Superior temporal gyrus (tissue), 1 donor: ENCODE measurements around the gene DSG4.

ENCODE experiments used
- DNase-seq: peaks from one replicate; pipeline ENCODE4 v3.0.0-alpha.2; 2016; ENCODE audit errors: extremely low spot score

Gene DSG4

DNA sequence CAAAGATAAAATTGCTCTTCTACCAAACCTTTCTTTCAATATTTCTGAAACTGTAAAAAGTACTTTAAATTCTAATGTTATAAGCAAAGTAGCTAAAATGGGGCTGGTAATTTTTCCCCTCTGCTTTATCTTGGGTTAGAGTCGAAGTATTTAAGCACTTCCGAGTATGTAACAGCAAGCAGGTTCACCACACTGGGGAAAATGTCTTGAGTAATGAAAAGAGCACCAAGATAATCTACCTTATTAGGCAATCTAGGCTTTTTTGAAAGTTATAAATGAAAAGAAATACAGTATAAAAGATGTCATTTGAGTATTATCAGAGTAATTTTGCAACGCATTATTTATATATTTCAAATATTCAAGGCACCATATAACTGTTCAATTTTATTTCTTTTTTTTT is 70.3 kb downstream of the DSG4 start:
- no peak for DNase-seq

DNA sequence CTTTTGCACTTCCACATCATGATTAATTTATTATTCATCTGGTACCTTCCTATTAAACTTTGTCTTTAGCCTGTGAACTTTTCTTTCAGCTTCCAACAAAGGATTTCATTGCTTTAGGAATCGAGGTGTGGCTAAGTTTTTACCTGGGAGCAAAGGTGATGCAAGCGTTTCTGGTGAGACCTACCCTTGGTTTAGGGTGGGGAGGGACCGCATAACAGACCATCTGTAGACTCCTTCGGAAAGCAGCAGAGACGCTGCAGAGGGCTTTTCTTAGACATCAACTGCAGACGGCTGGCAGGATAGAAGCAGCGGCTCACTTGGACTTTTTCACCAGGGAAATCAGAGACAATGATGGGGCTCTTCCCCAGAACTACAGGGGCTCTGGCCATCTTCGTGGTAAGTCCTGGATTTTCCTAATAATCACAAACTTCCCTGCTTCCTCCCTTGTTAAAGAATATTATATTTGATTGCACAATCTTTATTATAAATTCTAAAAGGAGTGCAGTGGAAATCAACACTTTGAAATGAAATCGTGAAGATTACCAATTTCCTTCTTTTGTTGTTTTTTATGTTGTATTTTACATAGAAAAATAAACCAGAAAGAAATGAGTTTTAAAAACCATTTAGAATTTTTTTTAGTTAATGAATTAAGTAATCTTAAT is 71.1 kb downstream of the DSG4 start, which contains the start of gene DSG3:
DSG3 (plus strand) TSS at position 212 of the 662 bp plus-strand sequence; CDS start at position 349, 137 bp downstream.
- DNase-seq = no peak

DNA sequence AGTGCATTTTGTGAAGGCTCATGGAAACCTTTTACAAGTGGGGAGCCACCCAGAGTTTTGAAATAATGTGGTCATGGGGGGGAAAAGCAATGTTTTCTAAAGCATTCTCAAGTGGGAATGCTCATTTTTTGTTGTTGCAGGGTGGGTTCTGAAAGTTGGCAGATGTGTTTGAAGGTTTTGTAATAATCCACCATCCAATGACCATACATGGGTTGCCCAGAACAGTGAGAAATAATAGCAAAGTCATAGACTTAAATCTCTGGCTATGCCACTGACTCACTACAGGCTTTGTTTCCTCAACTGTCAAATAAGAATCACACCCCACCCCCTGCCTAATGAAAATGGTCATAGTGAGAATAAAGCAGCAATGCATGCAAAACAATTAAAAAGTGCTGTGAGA is 73.8 kb downstream of the DSG4 start:
- no peak for DNase-seq

DNA sequence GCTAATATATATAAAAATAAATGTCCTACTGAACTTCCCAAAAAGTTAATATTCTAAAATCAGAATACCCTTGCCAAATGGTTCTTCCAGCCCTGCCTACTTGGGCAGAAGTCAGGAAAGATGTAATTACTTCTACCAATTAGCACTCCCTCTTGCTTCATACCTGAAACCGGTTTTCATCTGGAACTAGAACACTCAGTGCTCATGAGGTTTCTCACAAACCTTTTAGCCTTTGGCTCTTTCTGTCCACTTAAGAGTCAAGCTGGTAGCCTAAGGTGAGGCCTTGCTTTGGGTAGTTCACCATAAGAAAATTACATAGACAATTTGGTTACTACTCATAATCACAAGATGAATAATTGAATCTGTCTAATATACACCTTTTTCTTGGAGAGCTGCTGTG is 75.0 kb downstream of the DSG4 start:
- no peak for DNase-seq

DNA sequence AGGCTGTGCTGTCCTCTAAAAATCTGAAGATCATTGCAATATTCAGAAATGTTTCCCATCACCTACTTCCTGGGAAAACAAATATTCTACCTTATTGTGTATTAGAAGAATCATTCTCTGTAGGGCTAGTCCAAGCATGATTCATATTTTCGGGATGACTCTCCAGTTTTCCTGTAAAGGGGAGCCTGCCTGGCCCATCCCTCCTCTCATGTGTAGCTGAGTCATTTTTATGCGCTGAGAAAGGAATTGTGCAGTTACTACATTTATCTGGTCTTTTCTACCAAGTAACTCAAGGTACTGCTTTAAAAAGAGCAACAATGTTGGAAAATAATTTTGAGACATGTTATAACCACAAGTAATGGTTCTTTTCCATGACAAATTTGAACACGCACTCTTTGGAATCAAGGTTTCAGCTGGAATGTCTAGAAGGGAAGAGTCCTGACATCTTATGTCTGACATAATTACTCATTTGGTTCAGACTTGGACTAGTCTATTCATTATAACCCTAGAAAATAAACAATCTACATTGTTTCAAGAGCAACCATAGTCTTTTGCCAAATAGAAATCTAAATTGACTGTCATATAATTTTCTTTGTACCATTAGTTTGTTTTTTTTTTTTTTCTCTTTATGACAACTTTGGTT is 77.6 kb downstream of the DSG4 start:
- no peak for DNase-seq
